Fibroblast of villous mesenchyme (primary cell): Measurements from ENCODE around the gene FHOD3. TPM values are rescaled to one million over a fixed set of nuclear protein-coding genes. Genes with fewer than 3 reads are reported as not detected.

Experiments used
- DNase-seq: peaks from one replicate; pipeline ENCODE4 v3.0.0-alpha.2; 2010; ENCODE audit warnings: low read depth
- H3K4me3 ChIP-seq: 2 replicates; pipeline ENCODE4 v1.5.1; 2011; ENCODE audit warnings: low read depth, mild to moderate bottlenecking, low read length
- CTCF ChIP-seq: IDR thresholded peaks from 2 replicates; pipeline ENCODE4 v1.5.1; 2012; ENCODE audit warnings: low read depth, mild to moderate bottlenecking, low read length; ENCODE audit not compliant: insufficient read depth
- total RNA-seq: library from RNA; depleted of rRNA; stranded (reverse); fragments of >200 nt; gene quantifications from 2 replicates; pipeline ENCODE4 v1.2.3, GENCODE V29; 2012

Gene FHOD3
- total RNA-seq, 1 donor, result 5.2 TPM

DNA sequence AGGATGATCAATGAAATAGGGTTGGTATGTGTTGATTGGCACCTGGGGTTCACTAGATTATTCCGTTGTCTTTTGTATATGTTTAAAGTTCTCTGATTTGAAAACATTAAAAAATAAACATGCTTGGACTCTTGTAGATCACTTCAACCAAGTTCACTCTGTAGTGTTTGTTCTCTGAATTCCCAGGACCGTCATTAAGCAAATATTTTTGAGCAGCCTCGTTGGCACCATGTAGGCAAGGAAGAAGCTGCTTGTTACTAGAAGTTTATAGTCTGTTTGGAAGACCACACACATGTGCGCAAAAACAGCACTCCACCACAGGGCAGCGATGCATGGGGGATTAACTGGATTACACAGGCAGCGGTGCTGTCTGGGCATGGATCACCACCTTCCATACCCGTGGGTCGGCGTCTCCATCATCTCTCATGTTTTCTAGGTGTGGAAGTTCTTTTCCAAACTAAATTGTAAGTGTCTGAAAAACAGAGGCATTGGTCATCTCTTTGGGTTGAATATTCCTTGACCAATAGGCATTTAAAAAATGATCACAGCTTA, 212.2 kb downstream of the FHOD3 start:
- no peak for TF ChIP-seq CTCF
- no peak overlapping the region for H3K4me3 ChIP-seq
- no peak for DNase-seq

- no peak for TF ChIP-seq CTCF
- no peak overlapping the region for H3K4me3 ChIP-seq
- peak; percentile 44 for DNase-seq
Measured at GRCh38 chr18:36511791-36512352, 214.4 kb downstream of the FHOD3 start.

DNA sequence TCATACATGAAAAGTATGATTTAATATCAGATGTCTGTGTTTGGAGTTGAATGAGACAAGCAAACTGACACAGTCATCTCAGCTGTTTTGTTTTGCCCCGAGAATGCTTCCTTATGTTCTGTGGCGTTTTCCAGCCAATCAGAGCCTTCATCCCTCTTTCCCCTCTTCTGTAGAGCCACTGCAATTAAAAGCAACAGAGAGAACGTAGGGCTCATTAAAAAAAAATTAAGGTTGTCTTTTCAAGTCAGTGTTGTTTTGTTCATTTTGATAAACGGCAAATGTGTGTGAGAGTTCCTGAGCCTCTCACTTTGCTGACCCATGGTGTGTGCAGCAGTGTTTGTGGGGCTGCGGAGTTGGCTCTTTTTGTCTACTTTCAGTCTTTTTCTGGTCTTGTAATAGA, 216.0 kb downstream of the FHOD3 start:
- H3K4me3 ChIP-seq, result no peak overlapping the region
- no peak for DNase-seq
- no peak for TF ChIP-seq CTCF

DNA sequence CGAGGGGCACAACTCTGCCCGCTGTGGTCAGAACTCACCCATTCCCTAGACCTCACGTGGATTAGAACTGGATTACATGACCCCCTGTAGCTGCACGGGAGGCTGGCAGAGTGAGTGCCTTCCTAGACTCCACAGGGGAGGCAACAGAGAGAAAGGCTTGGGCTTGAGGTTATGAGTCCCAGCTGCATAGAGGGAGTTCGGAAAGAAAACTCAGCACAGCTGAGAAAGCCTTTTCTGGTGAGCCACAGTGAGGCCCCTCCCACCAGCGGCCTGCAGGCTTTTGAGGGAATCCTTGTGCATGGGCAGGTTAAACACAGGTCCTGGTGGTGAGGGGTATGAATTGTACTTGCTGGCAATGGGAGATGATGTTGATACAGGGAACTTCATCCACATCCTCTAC, 217.3 kb downstream of the FHOD3 start:
- TF ChIP-seq CTCF, result no peak
- no peak overlapping the region for H3K4me3 ChIP-seq

DNA sequence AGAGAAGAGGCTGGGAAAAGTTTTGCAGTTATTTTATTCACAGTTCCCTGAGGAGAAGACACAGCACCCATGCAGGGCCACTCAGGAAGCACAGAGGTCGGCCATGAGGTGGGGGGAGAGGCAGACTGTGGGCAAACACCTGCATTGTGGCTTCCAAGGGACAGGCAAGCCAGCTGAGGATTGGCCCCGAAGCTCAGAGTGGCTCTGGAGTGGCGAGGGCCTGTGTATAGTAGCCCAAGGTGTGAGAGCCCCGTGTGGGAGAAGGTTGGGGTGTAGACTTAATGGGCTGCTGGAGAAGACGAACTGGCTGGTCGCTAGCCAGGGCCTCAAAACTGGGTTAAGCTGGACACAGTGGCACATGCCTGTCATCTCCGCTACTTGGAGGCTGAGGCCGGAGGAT, 218.7 kb downstream of the FHOD3 start:
- DNase-seq, result no peak
- no peak for TF ChIP-seq CTCF
- H3K4me3 ChIP-seq, result no peak overlapping the region

More for the DNA sequence above, 217.3 kb downstream of the FHOD3 start:
- DNase-seq, result no peak

DNA sequence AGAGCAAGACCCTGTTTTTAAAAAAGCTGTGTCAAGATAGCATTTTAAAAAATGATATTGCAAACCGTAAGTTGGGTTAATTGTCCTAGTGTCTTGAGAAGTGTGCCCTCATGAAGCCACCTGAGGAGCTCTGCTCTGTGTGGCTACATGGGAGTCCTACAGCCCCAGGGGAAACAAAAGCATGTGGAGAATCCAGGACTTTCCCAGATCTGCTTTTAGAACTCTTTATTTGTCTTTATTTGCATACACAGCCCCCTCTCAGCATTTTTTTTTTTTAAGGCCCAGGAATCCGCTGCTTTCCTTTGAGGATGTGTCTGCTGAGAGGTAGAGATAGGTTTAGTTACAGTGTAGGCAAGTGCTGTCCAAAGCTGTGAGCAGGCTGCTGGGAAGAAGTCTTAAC, 219.2 kb downstream of the FHOD3 start:
- no peak for DNase-seq
- TF ChIP-seq CTCF, result no peak
- no peak overlapping the region for H3K4me3 ChIP-seq

DNA sequence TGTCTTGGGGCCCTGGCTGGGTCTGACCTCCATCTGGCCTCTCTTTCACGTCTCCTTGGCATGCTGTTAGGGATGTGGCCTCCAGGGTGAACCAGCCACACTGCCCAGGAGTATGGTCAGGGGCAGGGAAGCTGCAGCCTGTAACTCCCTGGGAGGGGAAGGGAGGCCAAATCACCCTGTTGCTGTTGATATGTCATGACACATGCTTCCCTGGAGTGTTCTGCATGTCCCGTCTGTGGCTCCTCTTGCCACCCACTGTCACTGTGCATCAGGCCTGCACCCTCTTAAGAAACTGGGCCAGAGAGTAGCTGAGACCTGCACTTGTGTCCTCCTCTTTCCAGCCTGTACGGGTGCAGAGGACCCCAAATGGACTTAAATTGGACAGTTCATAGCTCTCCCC, 221.3 kb downstream of the FHOD3 start:
- H3K4me3 ChIP-seq, result no peak overlapping the region
- TF ChIP-seq CTCF, result no peak
- DNase-seq, result no peak
